ENCODE results near the gene MEFV.
"Not testable (repeated sequence)": the region's sequence is repeated elsewhere in the genome, so short reads cannot be mapped to it uniquely, and the experiment has no call there.

MEFV gene

DNA sequence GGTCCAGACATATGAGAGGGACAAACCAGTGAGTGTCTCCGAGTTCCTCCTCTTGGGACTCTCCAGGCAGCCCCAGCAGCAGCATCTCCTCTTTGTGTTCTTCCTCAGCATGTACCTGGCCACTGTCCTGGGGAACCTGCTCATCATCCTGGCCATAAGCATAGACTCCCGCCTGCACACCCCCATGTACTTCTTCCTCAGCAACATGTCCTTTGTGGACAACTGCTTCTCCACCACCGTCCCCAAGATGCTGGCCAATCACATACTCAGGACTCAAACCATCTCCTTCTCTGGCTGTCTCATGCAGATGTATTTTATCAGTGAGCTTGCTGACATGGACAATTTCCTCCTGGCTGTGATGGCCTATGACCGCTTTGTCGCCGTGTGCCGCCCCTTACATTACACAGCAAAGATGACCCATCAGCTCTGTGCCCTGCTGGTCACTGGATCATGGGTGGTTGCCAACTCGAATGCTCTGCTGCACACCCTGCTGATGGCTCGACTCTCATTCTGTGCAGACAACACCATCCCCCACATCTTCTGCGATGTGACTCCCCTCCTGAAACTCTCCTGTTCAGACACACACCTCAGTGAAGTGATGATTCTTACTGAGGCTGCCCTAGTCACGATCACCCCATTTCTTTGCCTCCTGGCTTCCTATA lies 40.7 kb downstream of the MEFV start:
- H3K27ac ChIP-seq (ENCODE audit: low read depth, low read length) = no peak overlapping the region
- no peaks in the 10 kb centered on the region for H3K4me1 ChIP-seq (ENCODE audit: control insufficient read depth, insufficient read depth, low read length)
- H3K9ac ChIP-seq (ENCODE audit: low read depth, low read length) = no peak overlapping the region
- no peaks in the 10 kb centered on the region for H3K36me3 ChIP-seq (ENCODE audit: control insufficient read depth, insufficient read depth, low read length)
- H3K27me3 ChIP-seq (ENCODE audit: control insufficient read depth, insufficient read depth, low read length) = no peaks in the 10 kb centered on the region
- no peak overlapping the region for H3K4me3 ChIP-seq (ENCODE audit: low read depth, low read length)
- H3K9me3 ChIP-seq (ENCODE audit: control insufficient read depth, insufficient read depth, low read length) = peaks cover 19% of the 10 kb centered on the region; the same call in 1 of the 2 replicates

DNA sequence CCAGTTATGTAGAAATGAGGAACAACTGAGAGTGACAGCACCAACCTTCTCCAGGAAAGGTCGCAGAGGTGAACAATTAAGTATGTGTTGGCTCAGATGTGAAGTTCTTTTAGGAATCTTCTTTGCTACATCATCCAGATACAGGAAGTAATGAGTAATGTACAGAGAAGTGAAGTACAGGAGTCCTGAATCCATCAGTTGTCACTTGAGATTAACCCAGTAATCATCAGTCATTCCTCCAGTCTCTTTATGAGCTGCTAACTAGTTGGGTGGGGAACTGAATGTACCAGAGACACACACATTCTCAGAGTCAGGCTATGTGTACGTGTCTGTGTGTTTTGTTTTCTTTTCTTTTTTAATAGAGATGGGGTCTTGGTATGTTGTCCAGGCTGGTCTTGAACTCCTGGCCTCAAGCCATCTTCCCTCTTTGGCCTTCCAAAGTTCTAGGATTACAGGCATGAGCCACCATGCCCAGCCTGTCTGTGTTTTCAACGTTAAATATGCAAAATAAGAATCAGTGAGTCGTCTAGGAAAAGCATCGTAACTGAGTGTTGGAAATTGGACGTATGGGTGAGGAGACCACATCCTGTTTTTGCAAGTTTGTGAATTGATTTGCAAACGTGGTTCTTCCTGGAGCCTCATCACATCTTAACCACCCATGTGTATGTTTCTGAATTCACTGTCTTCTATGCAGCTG lies 41.4 kb downstream of the MEFV start:
- H3K27ac ChIP-seq (ENCODE audit: low read depth, low read length) = no peak overlapping the region
- H3K36me3 ChIP-seq (ENCODE audit: control insufficient read depth, insufficient read depth, low read length) = no peaks in the 10 kb centered on the region
- no peak overlapping the region for H3K9ac ChIP-seq (ENCODE audit: low read depth, low read length)
- no peaks in the 10 kb centered on the region for H3K4me1 ChIP-seq (ENCODE audit: control insufficient read depth, insufficient read depth, low read length)
- H3K9me3 ChIP-seq (ENCODE audit: control insufficient read depth, insufficient read depth, low read length) = peaks cover 24% of the 10 kb centered on the region; the same call in 1 of the 2 replicates
- no peaks in the 10 kb centered on the region for H3K27me3 ChIP-seq (ENCODE audit: control insufficient read depth, insufficient read depth, low read length)
- H3K4me3 ChIP-seq (ENCODE audit: low read depth, low read length) = no peak overlapping the region

DNA sequence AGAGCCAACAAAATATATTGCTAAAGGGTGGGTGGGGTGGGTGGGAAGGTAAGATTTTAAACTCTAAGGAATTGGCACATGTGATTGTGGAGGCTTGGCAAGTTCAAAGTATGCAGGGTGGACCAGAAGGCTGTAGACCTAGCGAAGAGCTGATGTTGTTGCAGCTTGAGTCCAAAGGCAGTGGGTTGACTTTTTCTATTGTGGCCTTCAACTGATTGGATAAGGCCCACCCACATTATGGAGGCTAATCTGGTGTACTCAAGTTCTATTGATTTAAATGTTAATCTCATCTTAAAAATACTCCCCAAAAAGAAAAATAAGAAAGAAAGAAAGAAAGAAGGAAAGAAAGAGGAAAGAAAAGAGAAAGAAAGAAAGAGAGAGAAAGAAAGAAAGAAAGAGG lies 43.9 kb downstream of the MEFV start:
- H3K36me3 ChIP-seq (ENCODE audit: control insufficient read depth, insufficient read depth, low read length) = no peaks in the 10 kb centered on the region
- no peak overlapping the region for H3K27ac ChIP-seq (ENCODE audit: low read depth, low read length)
- no peaks in the 10 kb centered on the region for H3K27me3 ChIP-seq (ENCODE audit: control insufficient read depth, insufficient read depth, low read length)
- H3K9me3 ChIP-seq (ENCODE audit: control insufficient read depth, insufficient read depth, low read length) = peaks cover 30% of the 10 kb centered on the region
- H3K4me3 ChIP-seq (ENCODE audit: low read depth, low read length) = no peak overlapping the region
- H3K9ac ChIP-seq (ENCODE audit: low read depth, low read length) = no peak overlapping the region
- H3K4me1 ChIP-seq (ENCODE audit: control insufficient read depth, insufficient read depth, low read length) = no peaks in the 10 kb centered on the region

DNA sequence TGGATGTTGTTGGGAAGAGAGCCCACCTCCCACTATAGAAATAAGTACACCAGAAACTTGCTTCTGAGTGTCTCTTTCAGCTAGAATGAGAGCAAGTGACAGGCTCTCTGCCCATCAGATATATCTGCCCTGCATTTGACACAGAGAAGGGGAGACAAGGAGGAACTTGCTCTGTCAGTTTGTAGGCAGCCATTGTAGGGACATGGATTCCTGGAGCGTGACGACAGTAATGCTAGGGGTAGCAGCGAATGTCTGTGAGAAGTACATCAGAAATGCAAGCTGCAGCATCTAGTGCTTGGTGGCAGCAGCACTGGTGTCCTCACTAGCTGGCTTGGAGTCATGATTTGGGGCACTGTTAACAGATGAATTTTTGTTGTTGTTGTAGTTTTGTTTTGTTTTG lies 44.4 kb downstream of the MEFV start:
- no peaks in the 10 kb centered on the region for H3K4me1 ChIP-seq (ENCODE audit: control insufficient read depth, insufficient read depth, low read length)

DNA sequence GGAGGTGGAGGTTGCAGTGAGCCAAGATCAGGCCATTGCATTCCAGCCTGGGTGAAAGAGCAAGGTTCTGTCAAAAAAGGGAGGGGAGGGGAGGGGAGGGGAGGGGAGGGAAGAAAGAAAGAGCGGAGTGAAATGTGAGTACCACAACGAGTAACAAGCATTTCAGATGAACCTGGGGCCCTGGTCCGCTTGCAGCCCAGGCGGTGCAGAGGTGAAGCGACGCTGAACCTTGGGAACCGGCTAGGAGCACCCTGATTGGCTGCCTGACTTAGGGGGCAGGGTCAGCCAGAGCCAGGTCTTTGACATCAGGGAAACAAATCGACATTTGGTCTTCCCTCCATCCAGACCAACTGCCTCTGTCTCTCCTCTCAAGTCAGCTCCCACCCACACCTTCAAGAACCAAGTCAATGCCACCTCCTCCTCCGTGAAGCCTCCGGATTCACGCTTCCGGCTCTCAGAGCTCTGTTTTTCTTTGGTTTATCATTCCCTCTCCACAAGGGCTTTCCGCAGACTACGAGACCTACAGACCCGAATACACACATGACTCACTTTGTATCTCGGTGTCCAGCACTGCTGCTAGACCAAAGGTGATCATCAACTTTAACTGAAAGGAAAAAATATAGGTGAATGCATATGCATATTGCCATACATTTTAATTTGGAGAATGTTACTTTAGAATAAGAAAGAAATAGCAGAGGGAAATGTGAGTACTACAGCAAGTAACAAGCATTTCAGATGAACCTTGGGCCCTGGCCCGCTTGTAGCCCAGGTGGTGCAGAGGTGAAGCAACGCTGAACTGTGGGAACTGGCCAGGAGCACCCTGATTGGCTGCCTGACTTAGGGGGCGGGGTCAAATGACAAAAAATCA lies 49.1 kb downstream of the MEFV start:
- no peaks in the 10 kb centered on the region for H3K4me1 ChIP-seq (ENCODE audit: control insufficient read depth, insufficient read depth, low read length)
- no peak overlapping the region for H3K4me3 ChIP-seq (ENCODE audit: low read depth, low read length)
- no peak overlapping the region for H3K27ac ChIP-seq (ENCODE audit: low read depth, low read length)
- H3K27me3 ChIP-seq (ENCODE audit: control insufficient read depth, insufficient read depth, low read length) = no peaks in the 10 kb centered on the region
- no peak overlapping the region for H3K9ac ChIP-seq (ENCODE audit: low read depth, low read length)
- H3K36me3 ChIP-seq (ENCODE audit: control insufficient read depth, insufficient read depth, low read length) = no peaks in the 10 kb centered on the region
- peaks cover 48% of the 10 kb centered on the region for H3K9me3 ChIP-seq (ENCODE audit: control insufficient read depth, insufficient read depth, low read length)

More for the DNA sequence above, 44.4 kb downstream of the MEFV start:
- Histone ChIP-seq H3K36me3 (ENCODE audit: control insufficient read depth, insufficient read depth, low read length) (no peaks in the 10 kb centered on the region), H3K27me3 (ENCODE audit: control insufficient read depth, insufficient read depth, low read length) (no peaks in the 10 kb centered on the region), H3K27ac (ENCODE audit: low read depth, low read length) (no peak overlapping the region), H3K9me3 (ENCODE audit: control insufficient read depth, insufficient read depth, low read length) (peaks cover 33% of the 10 kb centered on the region), H3K9ac (ENCODE audit: low read depth, low read length) (no peak overlapping the region), H3K4me3 (ENCODE audit: low read depth, low read length) (no peak overlapping the region)

DNA sequence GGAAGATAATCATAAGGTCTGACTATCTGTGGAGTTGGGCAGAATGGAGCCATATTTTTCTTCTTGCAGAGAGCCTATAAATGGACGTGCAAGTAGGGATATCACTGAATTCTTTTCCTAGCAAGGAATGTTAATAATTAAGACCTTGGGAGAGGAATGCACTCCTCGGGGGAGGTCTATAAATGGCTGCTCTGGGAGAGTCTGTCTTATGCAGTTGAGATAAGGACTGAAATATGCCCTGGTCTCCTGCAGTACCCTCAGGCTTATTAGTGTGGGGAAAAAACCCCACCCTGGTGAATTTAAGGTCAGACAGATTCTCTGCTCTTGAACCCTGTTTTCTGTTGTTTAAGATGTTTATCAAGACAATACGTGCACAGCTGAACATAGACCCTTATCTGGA lies 50.5 kb downstream of the MEFV start:
- not testable (repeated sequence) for H3K9ac ChIP-seq (ENCODE audit: low read depth, low read length); H3K4me3 ChIP-seq (ENCODE audit: low read depth, low read length); H3K4me1 ChIP-seq (ENCODE audit: control insufficient read depth, insufficient read depth, low read length); H3K27me3 ChIP-seq (ENCODE audit: control insufficient read depth, insufficient read depth, low read length); H3K36me3 ChIP-seq (ENCODE audit: control insufficient read depth, insufficient read depth, low read length); H3K27ac ChIP-seq (ENCODE audit: low read depth, low read length)
- H3K9me3 ChIP-seq (ENCODE audit: control insufficient read depth, insufficient read depth, low read length) = peaks cover 44% of the 10 kb centered on the region

DNA sequence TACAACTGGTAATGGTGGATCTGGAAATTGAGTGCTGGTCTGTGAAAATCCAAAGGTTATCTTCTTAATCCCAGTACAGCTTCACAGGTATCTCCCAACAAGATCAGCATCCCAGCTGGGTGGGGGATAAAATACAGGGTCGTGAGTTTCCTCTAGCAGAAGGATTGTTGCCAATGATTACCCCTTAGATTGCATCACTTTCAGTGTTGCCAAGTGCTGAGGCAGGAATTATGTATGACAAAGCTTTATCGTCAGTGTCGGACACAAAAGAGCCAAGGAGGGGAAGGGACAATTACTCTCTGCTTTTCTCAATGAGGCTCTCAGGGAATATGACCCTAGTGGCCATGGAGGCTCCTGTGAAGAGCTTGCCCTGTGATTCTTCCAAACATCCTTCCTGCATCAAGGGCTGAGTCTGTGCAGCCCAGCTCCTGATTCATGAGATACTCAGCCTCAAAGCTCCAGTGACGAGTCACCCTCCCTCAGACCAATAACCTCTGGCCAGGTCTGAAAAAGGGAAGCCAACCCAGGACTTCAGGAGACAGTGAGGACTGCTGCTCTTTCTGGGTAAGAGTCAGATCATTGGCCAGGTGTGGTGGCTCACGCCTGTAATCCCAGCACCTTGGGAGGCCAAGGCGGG lies 53.4 kb downstream of the MEFV start:
- Histone ChIP-seq H3K4me3 (ENCODE audit: low read depth, low read length) (no peak overlapping the region), H3K27me3 (ENCODE audit: control insufficient read depth, insufficient read depth, low read length) (no peaks in the 10 kb centered on the region), H3K36me3 (ENCODE audit: control insufficient read depth, insufficient read depth, low read length) (no peaks in the 10 kb centered on the region), H3K9me3 (ENCODE audit: control insufficient read depth, insufficient read depth, low read length) (peaks cover 33% of the 10 kb centered on the region), H3K4me1 (ENCODE audit: control insufficient read depth, insufficient read depth, low read length) (no peaks in the 10 kb centered on the region), H3K27ac (ENCODE audit: low read depth, low read length) (no peak overlapping the region), H3K9ac (ENCODE audit: low read depth, low read length) (no peak overlapping the region)

DNA sequence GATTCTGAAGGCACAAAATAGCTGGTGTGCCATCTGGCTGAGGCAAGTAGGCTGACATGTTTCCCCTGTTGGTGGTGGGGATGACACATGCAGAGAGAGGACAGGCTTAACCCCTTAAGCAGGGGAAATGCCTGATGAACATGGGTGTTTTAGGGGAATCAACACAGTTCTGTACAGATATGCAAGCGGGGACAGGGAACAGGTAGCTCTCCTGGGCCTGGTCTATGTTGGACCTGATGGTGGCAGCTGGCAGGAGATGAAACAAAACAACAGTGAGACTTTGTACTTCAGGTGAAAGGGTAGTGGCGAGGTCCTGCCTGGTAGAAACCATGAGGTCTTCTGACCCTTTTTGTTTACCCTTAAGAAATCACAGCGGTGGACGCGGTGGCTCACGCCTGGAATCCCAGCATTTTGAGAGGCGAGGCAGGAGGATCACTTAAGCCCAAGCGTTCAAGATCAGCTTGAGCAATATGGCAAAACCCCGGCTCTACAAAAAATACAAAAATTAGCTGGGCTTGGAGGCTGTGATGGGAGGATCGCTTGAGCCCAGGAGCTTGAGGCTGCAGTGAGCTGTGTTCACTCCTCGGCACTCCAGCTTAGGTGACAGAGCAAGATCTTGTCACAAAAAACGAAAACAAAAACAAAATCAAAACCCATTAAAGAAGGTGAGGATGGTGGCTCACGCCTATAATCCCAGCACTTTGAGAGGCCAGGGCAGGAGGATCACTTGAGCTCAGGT lies 57.9 kb downstream of the MEFV start:
- Histone ChIP-seq H3K9ac (ENCODE audit: low read depth, low read length) (no peak overlapping the region), H3K4me1 (ENCODE audit: control insufficient read depth, insufficient read depth, low read length) (no peaks in the 10 kb centered on the region), H3K27ac (ENCODE audit: low read depth, low read length) (no peak overlapping the region), H3K4me3 (ENCODE audit: low read depth, low read length) (no peak overlapping the region), H3K36me3 (ENCODE audit: control insufficient read depth, insufficient read depth, low read length) (no peaks in the 10 kb centered on the region), H3K9me3 (ENCODE audit: control insufficient read depth, insufficient read depth, low read length) (peaks cover 4% of the 10 kb centered on the region; the same call in 1 of the 2 replicates), H3K27me3 (ENCODE audit: control insufficient read depth, insufficient read depth, low read length) (peaks cover 6% of the 10 kb centered on the region; the same call in 1 of the 2 replicates)

DNA sequence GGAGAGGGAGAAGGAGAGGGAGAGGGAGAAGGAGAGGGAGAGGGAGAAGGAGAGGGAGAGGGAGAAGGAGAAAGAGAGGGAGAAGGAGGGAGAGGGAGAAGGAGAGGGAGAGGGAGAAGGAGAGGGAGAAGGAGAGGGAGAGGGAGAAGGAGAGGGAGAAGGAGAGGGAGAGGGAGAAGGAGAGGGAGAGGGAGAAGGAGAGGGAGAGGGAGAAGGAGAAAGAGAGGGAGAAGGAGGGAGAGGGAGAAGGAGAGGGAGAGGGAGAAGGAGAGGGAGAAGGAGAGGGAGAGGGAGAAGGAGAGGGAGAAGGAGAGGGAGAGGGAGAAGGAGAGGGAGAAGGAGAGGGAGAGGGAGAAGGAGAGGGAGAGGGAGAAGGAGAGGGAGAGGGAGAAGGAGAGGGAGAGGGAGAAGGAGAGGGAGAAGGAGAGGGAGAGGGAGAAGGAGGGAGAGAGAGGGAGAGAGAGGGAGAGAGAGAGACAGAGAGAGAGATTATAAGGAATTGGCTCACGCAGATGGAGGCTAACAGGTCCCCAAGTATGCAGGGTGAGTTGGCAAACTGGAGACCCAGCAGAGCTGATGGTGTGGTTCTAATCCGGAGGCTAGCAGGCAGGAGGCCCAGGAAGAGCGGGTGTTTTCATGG lies 58.6 kb downstream of the MEFV start:
- H3K27ac ChIP-seq (ENCODE audit: low read depth, low read length); H3K36me3 ChIP-seq (ENCODE audit: control insufficient read depth, insufficient read depth, low read length); H3K4me3 ChIP-seq (ENCODE audit: low read depth, low read length); H3K4me1 ChIP-seq (ENCODE audit: control insufficient read depth, insufficient read depth, low read length); H3K27me3 ChIP-seq (ENCODE audit: control insufficient read depth, insufficient read depth, low read length); H3K9me3 ChIP-seq (ENCODE audit: control insufficient read depth, insufficient read depth, low read length); H3K9ac ChIP-seq (ENCODE audit: low read depth, low read length): not testable (repeated sequence)

DNA sequence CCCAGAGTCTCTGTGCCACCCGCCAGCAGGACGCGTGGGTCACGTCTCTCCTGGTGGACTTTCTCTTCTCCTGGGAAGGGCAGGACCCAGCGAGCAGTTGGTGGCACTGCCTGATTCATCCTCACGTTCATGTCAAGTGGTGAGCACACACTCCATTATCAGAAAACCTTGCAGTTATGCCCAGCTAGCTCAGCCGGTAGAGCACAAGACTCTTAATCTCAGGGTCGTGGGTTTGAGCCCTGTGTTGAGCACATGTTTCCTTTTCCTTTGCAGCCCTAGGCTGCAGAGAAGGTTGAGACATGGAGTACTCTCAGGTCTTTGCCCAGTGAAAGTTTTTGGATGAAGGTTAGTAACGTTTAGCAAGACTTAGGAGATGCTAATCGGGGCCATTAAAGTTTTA lies 60.5 kb downstream of the MEFV start:
- Histone ChIP-seq H3K4me1 (ENCODE audit: control insufficient read depth, insufficient read depth, low read length) (no peaks in the 10 kb centered on the region), H3K27me3 (ENCODE audit: control insufficient read depth, insufficient read depth, low read length) (peaks cover 18% of the 10 kb centered on the region), H3K4me3 (ENCODE audit: low read depth, low read length) (no peak overlapping the region), H3K9me3 (ENCODE audit: control insufficient read depth, insufficient read depth, low read length) (no peaks in the 10 kb centered on the region), H3K27ac (ENCODE audit: low read depth, low read length) (no peak overlapping the region), H3K9ac (ENCODE audit: low read depth, low read length) (no peak overlapping the region), H3K36me3 (ENCODE audit: control insufficient read depth, insufficient read depth, low read length) (no peaks in the 10 kb centered on the region)

All from HUES48 (cell line).